ENCODE results near the gene TTLL10. TPM values are rescaled to one million over a fixed set of nuclear protein-coding genes. Genes with fewer than 3 reads are reported as not detected.

Gene TTLL10
- total RNA-seq, 1 donor, result not detected

DNA sequence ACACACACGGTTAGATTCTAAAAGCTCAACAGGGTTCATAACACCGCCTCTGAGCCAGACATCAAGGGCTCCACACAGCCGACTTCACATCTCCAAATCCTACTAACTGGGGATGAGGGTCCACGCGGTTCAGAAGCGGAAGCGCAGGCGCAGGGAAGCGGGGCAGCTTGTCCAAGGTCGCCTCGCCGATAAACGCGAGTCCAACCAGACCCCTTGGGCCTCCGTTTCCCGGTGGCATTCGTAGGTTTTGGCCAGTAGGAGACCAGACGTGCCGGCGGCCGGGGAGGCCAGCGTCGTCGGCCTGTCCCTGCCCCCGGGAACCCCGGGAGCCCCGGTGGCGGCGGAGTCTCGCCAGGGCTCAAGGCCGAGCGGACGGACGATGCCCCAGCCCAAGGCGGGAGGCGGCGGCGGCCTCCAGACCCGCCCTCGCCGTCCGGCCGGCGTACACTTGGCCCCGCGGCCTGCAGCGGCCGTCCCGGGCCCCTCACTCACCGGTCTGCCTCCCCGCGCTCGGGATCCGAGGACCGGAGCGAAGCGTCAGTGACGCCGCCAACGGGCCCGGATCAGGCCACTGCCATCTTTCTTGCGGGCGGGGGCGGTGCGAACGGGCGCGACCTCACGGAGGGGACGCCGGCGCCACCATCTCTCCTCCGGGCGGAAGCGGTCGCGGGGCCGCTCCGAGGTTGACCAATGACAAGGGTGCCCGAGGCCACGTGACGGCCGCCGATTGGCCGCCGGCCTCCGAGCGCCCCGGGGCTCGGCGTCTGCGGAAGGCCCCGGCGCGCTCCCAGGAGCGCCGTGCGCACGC, 57.9 kb downstream of the TTLL10 start, which contains the start of gene SDF4:
Gene SDF4 (minus strand): TSS at position 602 of the 808 bp plus-strand sequence. CDS start 3,229 bp downstream, outside the sequence.
- H3K4me3 ChIP-seq (ENCODE audit: low read depth, low read length), result peak within 1 kb of the TSS; percentile 88
- peak; percentile 97 for DNase-seq (ENCODE audit: low read depth)
- TF ChIP-seq CTCF (IDR thresholded peaks at IDR 0.05; ENCODE audit: insufficient read depth, low read depth, low read length), result no peak

DNA sequence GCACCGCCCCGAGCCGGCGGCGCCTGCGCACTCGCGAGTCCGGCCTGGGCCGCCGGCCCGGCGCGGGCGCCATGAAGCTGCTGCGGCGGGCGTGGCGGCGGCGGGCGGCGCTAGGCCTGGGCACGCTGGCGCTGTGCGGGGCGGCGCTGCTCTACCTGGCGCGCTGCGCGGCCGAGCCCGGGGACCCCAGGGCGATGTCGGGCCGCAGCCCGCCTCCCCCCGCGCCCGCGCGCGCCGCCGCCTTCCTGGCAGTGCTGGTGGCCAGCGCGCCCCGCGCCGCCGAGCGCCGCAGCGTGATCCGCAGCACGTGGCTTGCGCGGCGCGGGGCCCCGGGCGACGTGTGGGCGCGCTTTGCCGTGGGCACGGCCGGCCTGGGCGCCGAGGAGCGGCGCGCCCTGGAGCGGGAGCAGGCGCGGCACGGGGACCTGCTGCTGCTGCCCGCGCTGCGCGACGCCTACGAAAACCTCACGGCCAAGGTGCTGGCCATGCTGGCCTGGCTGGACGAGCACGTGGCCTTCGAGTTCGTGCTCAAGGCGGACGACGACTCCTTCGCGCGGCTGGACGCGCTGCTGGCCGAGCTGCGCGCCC, 58.6 kb downstream of the TTLL10 start, which contains the start of gene B3GALT6:
Gene B3GALT6 (plus strand): TSS at position 30 of the 588 bp plus-strand sequence. CDS start 42 bp downstream, at position 72.
- no peak for TF ChIP-seq CTCF (IDR thresholded peaks at IDR 0.05; ENCODE audit: insufficient read depth, low read depth, low read length)
- DNase-seq (ENCODE audit: low read depth), result no peak
- H3K4me3 ChIP-seq (ENCODE audit: low read depth, low read length), result peak within 1 kb of the TSS; percentile 88

DNA sequence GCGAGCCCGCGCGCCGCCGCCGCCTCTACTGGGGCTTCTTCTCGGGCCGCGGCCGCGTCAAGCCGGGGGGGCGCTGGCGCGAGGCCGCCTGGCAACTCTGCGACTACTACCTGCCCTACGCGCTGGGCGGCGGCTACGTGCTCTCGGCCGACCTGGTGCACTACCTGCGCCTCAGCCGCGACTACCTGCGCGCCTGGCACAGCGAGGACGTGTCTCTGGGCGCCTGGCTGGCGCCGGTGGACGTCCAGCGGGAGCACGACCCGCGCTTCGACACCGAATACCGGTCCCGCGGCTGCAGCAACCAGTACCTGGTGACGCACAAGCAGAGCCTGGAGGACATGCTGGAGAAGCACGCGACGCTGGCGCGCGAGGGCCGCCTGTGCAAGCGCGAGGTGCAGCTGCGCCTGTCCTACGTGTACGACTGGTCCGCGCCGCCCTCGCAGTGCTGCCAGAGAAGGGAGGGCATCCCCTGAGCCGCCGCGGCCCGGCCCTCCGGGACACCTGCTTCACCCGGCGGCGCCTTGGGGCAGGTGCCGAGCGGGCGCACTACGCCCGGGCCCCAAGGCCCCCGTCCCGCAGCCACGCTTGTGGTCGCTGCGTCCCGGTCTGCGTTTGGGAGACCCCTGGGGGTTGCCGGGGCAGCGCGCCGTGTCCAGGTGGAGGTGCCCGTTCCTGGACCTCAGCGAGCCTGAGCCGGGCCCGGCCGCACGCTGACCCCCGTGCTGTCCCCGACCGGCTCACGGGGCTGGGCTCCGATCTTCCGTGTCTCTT, 59.3 kb downstream of the TTLL10 start:
- no peak overlapping the region for H3K4me3 ChIP-seq (ENCODE audit: low read depth, low read length)
- DNase-seq (ENCODE audit: low read depth), result no peak
- no peak for TF ChIP-seq CTCF (IDR thresholded peaks at IDR 0.05; ENCODE audit: insufficient read depth, low read depth, low read length)

DNA sequence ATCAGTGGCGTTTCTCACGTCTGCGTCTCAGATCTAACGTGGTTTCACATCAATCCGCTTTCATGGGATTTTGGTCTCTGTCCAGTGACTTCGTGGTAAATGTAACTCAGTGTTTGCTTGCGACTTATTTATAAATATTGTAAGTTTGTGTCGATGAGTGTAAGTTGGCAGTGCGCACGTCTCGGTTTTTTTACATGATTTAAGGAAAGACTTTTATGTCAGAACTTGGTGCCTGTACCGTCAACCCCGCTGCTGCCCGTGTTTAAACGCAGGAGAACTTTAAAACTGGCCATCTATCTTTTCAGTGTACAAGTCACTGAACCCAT, 59.9 kb downstream of the TTLL10 start:
- H3K4me3 ChIP-seq (ENCODE audit: low read depth, low read length), result no peak overlapping the region
- TF ChIP-seq CTCF (IDR thresholded peaks at IDR 0.05; ENCODE audit: insufficient read depth, low read depth, low read length), result no peak

GRCh38 chr1:1234180-1234808, 60.6 kb downstream of the TTLL10 start:
- H3K4me3 ChIP-seq (ENCODE audit: low read depth, low read length), result no peak overlapping the region
- DNase-seq (ENCODE audit: low read depth), result no peak
- TF ChIP-seq CTCF (IDR thresholded peaks at IDR 0.05; ENCODE audit: insufficient read depth, low read depth, low read length), result no peak

More for the DNA sequence above, 59.9 kb downstream of the TTLL10 start:
- DNase-seq (ENCODE audit: low read depth), result no peak

DNA sequence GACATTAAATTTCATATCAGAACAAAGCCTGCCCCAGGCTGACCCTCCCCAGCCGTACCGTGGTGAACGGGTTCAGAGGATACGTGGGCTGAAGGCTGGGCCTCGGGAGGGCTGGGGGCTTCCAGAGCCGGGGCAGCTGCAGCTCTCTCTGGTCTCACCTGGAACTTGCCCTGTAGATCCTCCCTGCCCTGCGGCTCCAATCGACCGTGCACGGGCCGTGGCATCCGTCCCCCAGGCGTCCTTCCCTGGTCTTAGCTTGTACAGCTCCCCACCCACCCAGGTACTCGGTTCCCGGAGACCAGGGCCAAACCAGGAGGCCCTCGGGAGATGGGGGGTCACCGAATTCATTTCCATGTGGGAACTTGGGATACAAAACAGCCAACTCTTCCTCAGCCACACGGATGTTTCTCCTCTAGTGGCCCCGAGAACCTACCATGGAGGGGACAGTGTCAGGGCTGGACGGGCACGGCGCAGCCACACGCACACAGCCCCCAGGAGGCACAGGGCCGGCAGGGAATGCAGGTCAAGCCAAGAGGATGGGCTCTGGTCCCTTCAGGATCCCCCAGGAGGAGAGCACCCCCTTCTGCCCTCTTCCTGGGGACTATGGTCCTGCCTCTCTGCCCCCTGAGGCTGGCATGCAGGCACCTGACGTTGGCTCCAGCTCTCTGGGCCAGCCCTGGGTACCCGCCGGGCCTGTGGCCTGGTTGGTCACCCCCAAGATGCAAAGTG, 61.5 kb downstream of the TTLL10 start:
- no peak for DNase-seq (ENCODE audit: low read depth)
- no peak overlapping the region for H3K4me3 ChIP-seq (ENCODE audit: low read depth, low read length)
- no peak for TF ChIP-seq CTCF (IDR thresholded peaks at IDR 0.05; ENCODE audit: insufficient read depth, low read depth, low read length)

All from fibroblast of villous mesenchyme (primary cell).